Nephron (organoid): ENCODE results near the gene SIRT2.
"Not testable (repeated sequence)": the region's sequence is repeated elsewhere in the genome, so short reads cannot be mapped to it uniquely, and the experiment has no call there.

ENCODE experiments used
- H3K27ac Mint-ChIP-seq, 3 experiments: 2 replicates each; pipeline ENCODE4 v1.8.0; 2020; ENCODE audit warnings: mixed read lengths in 3 of 3, mild to moderate bottlenecking in 2 of 3, moderate library complexity in 1 of 3
- H3K27me3 Mint-ChIP-seq: 2 replicates; pipeline ENCODE4 v1.8.0; 2021; ENCODE audit warnings: low read depth, mild to moderate bottlenecking, moderate library complexity, mixed read lengths
- H3K36me3 Mint-ChIP-seq: 2 replicates; pipeline ENCODE4 v1.8.0; 2020; ENCODE audit warnings: low read depth, mixed read lengths
- H3K4me1 Mint-ChIP-seq: 2 replicates; pipeline ENCODE4 v1.8.0; 2020; ENCODE audit warnings: mixed read lengths
- H3K4me3 Mint-ChIP-seq, 3 experiments: 2 replicates each; pipeline ENCODE4 v1.8.0; 2020; ENCODE audit warnings: mild to moderate bottlenecking in 3 of 3, mixed read lengths in 3 of 3, moderate library complexity in 2 of 3
- H3K9me3 Mint-ChIP-seq: 2 replicates; pipeline ENCODE4 v1.8.0; 2020; ENCODE audit warnings: mixed read lengths
- CTCF ChIP-seq, 3 experiments: fragments of 200-600 bp; sonication (generic); IDR thresholded peaks; one replicate each; pipeline ENCODE4 v1.5.0; 2021; ENCODE audit warnings: antibody characterized with exemption in 3 of 3; ENCODE audit not compliant: unreplicated experiment in 3 of 3

SIRT2 gene

GRCh38 chr19:38941979-38942378 is 42.6 kb upstream of the SIRT2 start:
- Mint-ChIP-seq H3K4me1 (peaks cover 10% of the 10 kb centered on the region), H3K4me3 (no peak overlapping the region), H3K36me3 (peaks cover 27% of the 10 kb centered on the region), H3K9me3 (no peaks in the 10 kb centered on the region), H3K27me3 (no peaks in the 10 kb centered on the region), H3K27ac (no peak overlapping the region)
- no peak for TF ChIP-seq CTCF (IDR thresholded peaks at IDR 0.05; ENCODE audit: unreplicated experiment in 3 of 3)

GRCh38 chr19:38941466-38941865 is 42.0 kb upstream of the SIRT2 start:
- Mint-ChIP-seq H3K36me3 (peaks cover 27% of the 10 kb centered on the region), H3K27ac (peak overlapping the region in 1 of 3 experiments; percentile 10)
- H3K4me1 Mint-ChIP-seq, H3K27me3 Mint-ChIP-seq, H3K9me3 Mint-ChIP-seq, H3K4me3 Mint-ChIP-seq: not testable (repeated sequence)

- H3K36me3 Mint-ChIP-seq = peaks cover 40% of the 10 kb centered on the region
- H3K27me3 Mint-ChIP-seq = no peaks in the 10 kb centered on the region
- H3K27ac Mint-ChIP-seq = peak overlapping the region; percentile 10 to 62 (median 18)
- no peak for TF ChIP-seq CTCF (IDR thresholded peaks at IDR 0.05; ENCODE audit: unreplicated experiment in 3 of 3)
- peaks cover 10% of the 10 kb centered on the region for H3K4me1 Mint-ChIP-seq
- H3K4me3 Mint-ChIP-seq = no peak overlapping the region
- peaks cover 4% of the 10 kb centered on the region for H3K9me3 Mint-ChIP-seq
Observed at GRCh38 chr19:38939957-38940356, 40.5 kb upstream of the SIRT2 start.

GRCh38 chr19:38933544-38933943 is 34.1 kb upstream of the SIRT2 start:
- H3K27me3 Mint-ChIP-seq = no peaks in the 10 kb centered on the region
- peaks cover 9% of the 10 kb centered on the region for H3K9me3 Mint-ChIP-seq
- peaks cover 45% of the 10 kb centered on the region for H3K36me3 Mint-ChIP-seq
- no peak overlapping the region for H3K27ac Mint-ChIP-seq
- peak overlapping the region in 1 of 3 experiments; percentile 24 for H3K4me3 Mint-ChIP-seq
- peaks cover 15% of the 10 kb centered on the region for H3K4me1 Mint-ChIP-seq
- no peak for TF ChIP-seq CTCF (IDR thresholded peaks at IDR 0.05; ENCODE audit: unreplicated experiment in 3 of 3)

- Mint-ChIP-seq H3K9me3 (peaks cover 9% of the 10 kb centered on the region), H3K27ac (no peak overlapping the region), H3K27me3 (no peaks in the 10 kb centered on the region), H3K4me3 (peak overlapping the region; percentile 69 to 82 (median 79)), H3K4me1 (peaks cover 15% of the 10 kb centered on the region), H3K36me3 (peaks cover 49% of the 10 kb centered on the region)
- peak in 2 of 3 experiments; percentile 19 to 32 for TF ChIP-seq CTCF (IDR thresholded peaks at IDR 0.05; ENCODE audit: unreplicated experiment in 3 of 3)
Observed at GRCh38 chr19:38932425-38933179, 33.2 kb upstream of the SIRT2 start.

- no peak for TF ChIP-seq CTCF (IDR thresholded peaks at IDR 0.05; ENCODE audit: unreplicated experiment in 3 of 3)
- H3K4me1 Mint-ChIP-seq = peaks cover 15% of the 10 kb centered on the region
Observed at GRCh38 chr19:38931521-38931793, 32.0 kb upstream of the SIRT2 start.

More at GRCh38 chr19:38931521-38931793, 32.0 kb upstream of the SIRT2 start:
- H3K4me3 Mint-ChIP-seq = peak overlapping the region; percentile 99 to 100 (median 99)
- peaks cover 9% of the 10 kb centered on the region for H3K9me3 Mint-ChIP-seq
- H3K36me3 Mint-ChIP-seq = peaks cover 46% of the 10 kb centered on the region
- H3K27me3 Mint-ChIP-seq = no peaks in the 10 kb centered on the region
- H3K27ac Mint-ChIP-seq = peak overlapping the region; percentile 54 to 99 (median 93)
